COLO668 (cell line): ENCODE data around the gene CNTN4.
"Not testable (repeated sequence)": the region's sequence is repeated elsewhere in the genome, so short reads cannot be mapped to it uniquely, and the experiment has no call there.

Experiments
- DNase-seq: peaks from one replicate; lab custom pipeline; 2025; ENCODE audit not compliant: unreplicated experiment; lab: John Stamatoyannopoulos, UW

The CNTN4 gene

DNA sequence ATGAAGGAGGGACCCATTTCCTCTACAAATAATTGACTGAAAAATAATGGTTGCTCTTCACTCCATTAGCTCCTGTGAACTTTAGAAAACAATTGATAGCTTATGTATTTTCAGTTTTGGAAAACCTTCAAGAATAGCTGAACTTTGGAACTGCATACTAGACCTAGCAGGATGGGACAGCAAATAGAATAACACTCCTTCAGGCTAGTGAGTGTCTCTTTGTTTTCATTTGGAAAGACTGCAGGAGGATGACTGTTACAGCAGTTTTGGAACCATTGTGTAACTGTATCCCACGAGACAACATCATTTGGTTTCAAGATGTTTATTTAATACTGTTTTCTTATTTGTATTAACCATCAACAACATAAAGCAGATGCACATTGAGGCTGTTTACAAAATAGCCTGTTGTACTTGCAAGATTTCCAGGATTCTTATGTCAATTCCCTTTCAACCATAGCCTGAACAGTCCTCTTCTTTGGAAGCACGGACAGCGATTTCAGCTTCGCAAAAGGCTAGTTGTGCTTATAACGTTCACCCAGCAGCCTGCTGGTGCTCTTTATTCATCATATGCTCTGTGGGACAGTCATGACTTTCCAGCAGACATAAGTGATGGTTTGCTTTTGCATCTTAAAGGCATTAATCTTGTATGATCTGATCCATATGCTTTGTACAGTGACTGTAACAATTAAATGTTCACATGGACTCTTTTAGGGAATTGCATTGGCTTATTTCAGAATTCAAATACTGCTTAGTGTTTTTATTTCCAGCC, 676.0 kb downstream of the CNTN4 start:
- DNase-seq = no peak

DNA sequence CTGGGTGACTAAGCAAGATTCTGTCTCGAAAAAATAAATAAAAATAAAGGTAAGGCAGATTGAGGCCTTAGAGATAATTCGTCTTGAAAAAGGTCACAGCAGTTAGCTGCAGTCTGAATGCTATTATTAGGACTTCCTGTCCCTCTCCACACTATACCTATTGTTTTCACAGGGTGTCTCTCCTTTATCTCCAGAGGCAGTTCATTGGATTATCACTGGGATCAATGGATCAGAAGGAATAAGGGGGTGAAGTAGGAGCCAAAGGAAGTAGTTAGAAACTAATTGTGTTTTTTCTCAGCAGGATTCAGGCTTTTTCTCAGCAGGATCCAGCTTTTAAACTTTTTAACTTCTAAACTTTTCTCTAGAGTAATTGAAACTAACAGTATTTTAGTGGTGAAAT, 684.6 kb downstream of the CNTN4 start:
- no peak for DNase-seq

DNA sequence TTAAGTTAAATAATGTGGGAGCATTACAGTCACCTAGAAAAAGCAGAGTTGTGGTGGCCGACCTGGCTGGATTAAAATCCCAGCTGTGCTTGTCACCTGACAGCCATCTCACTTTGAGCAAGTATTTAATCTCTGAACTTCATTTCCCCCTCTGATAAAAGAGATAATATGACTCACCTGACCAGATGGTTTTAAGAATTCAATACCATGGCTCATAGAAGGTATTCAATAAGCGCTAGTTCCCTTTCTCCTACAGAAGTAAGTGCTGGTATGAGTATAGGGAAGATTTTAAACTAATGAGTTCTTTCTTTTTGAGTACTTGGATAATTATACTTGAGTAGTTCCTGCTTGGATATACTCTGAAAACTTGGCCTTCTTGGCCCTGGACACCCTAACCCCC, 686.0 kb downstream of the CNTN4 start:
- DNase-seq = no peak

DNA sequence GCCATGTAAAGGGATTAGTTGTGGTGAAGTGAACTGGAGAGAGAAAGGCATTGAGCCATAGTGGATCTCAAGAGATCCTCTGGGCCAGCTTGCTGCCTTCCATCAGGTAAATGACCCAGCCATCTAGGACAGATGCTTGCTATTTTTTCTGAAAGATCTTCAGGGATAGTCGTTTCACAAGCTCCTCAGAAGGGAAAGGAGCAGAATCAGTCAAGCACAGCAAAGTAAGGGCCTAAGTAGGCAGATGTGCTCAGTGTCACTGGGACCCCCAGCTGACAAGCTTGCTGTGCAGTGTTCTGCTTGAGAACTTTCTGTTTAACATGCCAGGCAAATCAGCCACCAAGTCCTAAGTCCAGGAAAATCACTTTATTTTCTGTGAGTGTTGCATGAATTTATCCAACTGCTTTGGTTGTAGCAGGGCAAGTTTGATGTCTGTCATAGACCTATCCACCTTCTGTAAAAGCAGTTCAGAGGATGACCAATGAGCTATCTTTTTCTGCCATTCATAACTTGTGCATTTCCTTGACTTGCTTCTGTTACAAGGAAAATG, 691.7 kb downstream of the CNTN4 start:
- DNase-seq = no peak

DNA sequence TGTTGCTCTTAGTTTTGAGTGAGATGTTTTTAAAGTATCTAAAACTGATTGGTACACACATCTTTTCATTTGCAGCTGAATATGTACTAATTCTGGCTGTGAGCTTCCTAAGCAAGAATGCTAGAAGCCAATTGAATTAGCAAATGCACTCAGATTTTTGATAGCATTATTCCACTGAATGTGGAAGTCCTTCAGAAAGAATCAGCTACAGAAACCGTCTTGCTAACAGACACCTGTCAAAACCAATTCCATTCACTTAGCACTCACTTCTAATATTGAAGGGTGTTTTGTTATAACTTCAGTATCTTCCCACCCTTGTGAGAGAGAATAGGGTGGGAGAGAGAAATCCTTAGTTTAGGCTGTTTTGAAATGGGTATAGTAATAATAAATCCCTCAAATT, 693.8 kb downstream of the CNTN4 start:
- no peak for DNase-seq

DNA sequence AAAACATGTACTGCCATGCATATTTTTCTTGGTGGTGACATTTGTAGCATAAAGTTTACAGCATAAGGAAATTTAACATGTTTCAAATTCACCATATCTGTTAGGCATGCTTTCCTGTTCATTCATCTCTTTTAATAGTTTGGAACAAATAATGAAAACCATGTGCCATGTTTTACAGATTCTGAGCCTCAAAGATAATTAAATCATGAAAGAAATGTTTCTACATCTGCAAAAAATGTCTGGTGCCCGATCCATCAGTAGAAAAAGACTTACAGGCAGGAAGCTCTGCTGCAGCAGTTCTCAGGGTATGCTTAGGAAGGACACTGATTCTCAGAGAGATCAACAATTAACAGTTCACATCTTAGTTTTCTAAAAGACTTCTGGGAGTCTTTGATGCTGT, 695.3 kb downstream of the CNTN4 start:
- DNase-seq = no peak

DNA sequence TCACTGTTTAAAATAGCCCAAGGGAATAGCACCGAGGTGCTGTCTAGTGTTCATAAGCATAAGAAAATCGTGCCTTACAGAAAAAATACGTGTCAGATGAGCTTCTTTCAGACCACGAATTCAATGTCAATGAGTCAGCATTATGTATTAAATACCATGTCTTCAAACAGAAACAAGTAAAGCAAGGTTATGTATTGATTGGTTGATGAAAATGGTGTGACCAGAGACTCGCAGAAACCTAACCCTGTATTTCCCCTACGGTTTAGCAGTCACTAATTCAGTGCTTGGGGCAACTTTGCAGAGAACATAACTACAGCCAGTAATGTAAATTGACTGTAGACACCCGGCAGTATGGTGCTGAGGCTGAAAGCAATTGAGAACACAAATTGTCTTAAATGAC, 703.8 kb downstream of the CNTN4 start:
- DNase-seq = no peak

DNA sequence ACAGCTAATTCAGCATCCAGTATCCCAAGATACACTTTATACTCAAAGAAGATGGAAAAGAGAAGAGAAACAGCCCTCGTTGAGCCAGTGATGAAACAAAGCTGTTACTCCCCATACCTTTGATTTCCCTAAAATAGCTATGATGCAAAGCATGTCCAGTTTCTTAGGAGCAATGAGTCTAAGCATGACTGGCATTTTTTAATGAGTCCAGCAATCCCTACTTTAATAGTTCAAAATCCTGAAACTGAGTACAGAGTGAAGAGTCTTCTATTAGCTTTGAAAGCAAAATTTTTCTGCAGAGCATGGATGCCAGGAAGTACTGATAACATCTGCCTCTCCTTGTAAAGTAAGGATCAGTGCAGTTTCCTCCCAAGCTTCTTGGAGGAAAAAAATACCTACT, 708.8 kb downstream of the CNTN4 start:
- DNase-seq = no peak

DNA sequence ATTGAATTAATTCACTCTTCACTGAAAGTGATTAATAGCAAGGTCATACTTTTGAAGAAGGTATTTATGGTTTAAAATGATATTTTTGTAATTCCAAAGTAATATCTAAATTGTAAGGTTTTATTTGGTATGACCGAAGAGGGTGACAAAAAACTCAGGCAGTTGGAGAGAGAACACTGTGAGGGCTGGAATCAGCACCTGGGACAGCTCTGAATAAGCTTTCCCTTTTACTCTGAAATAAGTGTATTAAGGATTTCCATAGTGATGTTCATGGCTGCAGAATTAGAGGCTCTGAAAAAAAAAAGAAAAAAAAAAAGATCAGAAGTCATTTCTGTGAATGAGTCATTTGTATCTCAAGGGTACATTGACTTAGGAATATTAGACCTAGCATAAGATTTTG, 712.1 kb downstream of the CNTN4 start:
- no peak for DNase-seq

DNA sequence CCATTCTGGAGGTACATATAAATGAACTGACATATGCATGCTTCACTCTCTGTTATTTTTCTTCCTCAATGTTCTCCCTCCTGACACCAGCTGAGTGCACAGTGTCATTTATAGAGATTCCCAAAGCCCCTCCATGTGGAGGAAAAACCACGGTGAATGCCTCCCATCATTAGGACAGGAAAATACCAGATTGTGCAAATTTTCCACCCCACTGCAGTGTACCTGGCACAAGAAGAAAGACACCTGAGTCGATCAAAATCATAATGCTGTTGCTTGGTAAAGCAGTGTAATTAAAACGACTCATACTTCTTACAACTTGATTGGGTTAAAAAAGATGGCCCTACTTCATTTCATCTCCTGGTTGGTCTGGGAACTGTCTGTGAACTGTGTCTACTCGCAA, 720.9 kb downstream of the CNTN4 start:
- DNase-seq = no peak

DNA sequence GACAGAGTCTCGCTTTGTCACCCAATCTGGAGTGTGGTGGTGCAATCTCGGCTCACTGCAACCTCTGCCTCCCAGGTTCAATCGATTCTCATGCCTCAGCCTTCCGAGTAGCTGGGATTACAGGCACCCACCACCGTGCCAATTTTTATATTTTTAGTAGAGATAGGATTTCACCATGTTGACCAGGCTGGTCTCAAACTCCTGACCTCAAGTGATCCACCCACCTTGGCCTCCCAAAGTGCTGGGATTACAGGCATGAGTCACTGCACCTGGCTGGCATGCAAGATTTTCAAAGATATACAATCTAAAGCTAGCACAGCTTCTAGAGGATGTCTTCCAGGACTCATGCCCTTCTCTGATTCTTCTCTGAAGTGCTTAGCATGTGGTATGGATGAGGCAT, 722.3 kb downstream of the CNTN4 start:
- DNase-seq = not testable (repeated sequence)

DNA sequence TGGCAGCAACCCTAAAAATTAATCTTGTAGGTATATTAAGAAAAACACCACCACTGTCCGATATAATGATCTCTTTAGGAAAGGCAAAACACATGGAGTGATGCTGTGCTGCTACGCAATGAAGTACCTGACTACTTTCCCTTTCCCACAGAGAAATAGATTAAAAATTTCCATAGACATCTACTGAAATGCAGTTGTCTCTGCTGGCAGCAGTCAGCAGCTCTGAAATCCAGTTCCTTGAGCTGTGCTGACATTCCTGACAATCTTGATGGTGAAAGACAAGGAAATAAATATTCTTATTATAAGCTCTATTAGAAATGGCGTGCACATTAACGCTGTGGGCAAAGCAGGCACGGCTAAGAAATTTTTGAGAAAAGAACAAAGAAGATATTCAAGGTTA, 723.9 kb downstream of the CNTN4 start:
- no peak for DNase-seq

DNA sequence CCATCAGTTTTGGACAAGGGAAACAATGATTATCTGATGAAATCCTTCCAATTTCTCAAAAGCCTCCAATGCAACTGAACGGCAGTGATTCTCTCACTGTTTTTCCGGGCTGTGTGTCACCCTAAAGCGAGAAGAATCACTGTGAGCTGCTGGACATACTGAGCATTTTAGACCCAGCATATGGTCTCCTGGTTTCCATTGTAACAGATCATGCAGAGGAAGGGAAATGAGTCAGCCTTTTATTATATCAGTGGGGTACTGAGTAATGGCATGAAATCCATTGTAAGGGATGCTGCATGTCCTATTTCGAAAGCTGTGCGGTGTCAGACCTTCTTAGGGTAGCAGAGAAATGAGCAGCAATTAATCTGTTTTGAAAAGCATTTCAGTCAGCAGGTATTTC, 724.4 kb downstream of the CNTN4 start:
- DNase-seq = no peak

DNA sequence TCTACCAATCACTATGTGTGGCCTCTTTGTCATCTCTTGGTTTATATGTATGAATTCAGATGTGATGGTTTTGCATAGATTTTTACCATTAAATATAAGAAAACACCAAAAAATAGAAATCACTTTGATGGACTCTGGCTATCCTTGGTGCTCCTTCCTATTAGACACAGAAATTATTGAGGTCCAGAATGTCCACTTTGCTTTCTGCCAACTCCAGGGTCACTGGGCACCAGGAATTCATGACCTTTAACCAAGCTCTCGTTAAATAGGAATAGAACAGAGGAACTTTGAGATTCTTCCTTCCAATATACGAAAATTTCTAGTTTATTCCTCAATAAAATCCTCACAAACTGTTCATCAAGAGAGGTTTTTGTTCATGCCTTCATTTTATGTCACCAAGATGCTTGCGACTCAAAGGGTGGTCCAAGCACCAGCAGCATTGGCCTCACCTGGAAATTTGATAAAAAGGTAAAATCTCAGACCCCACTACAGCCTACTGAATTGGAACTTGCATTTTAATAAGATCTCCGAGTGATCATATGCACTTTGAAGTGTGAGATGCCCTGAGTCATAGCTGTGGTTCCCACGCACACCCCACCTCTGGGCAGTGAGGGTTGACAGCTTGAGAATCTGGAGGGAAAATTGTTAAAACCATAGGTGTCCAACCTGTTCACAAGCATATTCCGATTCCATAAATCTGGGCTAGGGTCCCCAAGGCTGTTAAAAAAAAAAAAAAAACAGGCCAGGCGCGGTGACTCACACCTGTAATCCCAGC, 725.0 kb downstream of the CNTN4 start:
- no peak for DNase-seq

DNA sequence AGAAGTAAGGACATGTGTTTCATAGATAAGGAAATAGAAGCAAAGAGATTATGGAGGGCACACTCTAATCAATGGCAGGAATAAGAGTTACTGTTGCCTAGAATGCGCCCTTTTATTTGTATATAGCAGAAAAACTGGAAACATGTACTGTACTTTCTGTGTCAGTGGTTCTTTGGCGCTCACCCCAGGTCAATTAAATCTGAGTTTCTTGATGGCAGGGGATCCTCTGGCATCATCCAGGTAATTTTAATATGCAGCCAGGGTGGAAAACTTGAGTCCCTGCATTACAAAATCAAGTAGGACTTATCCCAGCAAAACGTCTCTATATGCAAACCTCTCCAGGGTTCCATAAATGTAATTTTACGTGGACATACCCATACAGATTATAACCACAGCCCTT, 727.4 kb downstream of the CNTN4 start:
- DNase-seq = no peak

DNA sequence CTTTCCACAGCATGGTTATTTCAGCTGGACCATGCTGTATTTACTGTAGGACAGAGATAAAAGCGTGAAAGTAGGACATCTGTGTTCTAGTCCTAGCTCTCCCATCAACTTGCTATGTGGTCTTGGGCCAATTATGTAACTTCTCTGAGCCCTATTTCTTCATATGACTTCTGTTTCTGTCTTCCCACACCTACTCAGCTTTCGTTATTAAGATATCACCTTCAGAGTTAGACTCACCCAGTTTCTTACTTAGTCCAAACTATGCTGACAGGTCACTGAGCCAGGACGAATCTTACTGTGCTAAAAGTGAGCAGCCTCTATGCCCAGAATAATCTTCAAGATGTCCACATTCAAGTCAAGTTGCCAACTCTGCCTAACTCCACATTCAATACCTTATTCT, 727.8 kb downstream of the CNTN4 start:
- no peak for DNase-seq

DNA sequence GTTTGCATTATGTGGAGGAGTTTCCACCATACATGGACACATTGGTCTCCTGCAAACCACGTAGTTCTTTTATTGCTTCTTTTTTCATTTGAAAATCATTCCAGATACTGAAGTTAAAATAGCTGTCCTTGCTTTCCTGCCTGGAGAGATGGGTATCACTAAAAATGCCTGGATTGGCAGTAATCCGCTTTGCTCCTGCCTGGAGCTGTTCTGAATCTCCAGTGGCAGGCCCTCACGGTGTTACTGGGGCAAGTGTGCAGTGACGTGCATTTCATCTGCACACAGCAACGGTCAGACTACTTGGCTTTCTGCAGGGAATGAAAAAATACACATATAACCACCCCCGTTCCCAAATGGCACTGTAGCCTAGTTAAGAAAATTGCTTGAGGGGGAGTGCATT, 738.6 kb downstream of the CNTN4 start:
- no peak for DNase-seq

DNA sequence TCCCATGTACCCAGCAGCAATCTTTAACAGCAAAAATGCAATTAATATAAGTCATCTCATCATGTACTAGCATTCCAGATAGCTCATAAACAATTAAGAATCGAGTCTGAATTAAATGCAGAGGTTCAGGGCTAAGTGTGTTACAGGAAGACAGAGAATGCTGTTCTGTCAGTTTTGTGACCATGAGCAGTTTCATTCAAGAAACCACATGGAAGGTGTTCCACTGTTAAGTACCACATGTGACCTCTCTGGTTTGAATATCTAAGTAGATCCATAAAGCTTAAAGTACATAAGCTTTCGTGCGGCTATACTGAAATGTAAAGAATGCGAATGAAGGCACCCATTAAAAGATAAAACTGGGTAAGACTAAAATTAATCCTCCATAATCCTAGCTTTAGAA, 739.2 kb downstream of the CNTN4 start:
- no peak for DNase-seq

DNA sequence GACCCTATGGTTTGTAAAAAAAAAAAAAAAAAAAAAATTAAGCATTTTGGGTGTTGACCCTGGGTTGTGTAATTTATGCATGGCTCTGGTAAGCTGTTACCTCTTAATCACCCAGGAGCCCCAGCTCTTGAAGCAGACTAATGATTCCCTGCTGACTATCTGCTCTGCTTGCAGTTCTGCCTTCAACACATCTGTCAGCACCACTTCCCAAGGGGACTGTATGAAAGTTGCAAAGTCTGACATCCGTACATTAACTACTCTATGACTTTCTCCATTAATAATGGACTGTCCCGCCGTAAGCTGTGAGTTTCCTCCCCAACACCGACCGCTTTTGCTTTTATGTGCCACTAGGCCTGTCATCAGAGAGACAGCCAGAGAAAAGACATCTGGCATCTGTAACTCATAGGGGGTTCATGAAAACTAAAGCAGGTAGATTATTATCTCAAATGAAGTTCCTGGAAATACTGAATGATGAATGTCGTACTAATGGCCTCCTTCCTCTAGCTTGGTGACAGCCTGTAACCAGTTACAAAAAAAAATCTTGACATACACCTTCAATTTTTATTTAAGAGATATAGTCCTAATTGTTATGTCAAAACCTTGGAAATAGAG, 740.0 kb downstream of the CNTN4 start:
- DNase-seq = no peak

DNA sequence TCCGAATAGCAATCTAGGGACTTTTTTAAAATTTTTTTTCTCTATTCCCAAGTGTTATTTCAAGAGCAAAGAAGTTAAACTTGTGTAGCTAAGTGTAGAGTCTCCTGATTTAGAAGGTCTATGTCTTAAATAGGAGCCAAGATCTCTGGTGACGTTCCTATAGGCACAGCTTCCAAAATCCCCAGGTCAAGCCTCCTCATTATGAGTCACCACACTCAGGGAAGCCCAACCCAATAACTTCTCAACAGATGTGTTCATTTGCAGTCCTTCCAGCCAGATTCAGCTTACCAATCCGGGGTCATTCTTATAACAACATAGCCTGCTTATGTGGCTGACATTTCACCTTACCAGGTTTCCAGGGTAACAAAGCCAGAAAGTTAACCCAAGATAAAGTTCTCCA, 741.2 kb downstream of the CNTN4 start:
- DNase-seq = no peak

DNA sequence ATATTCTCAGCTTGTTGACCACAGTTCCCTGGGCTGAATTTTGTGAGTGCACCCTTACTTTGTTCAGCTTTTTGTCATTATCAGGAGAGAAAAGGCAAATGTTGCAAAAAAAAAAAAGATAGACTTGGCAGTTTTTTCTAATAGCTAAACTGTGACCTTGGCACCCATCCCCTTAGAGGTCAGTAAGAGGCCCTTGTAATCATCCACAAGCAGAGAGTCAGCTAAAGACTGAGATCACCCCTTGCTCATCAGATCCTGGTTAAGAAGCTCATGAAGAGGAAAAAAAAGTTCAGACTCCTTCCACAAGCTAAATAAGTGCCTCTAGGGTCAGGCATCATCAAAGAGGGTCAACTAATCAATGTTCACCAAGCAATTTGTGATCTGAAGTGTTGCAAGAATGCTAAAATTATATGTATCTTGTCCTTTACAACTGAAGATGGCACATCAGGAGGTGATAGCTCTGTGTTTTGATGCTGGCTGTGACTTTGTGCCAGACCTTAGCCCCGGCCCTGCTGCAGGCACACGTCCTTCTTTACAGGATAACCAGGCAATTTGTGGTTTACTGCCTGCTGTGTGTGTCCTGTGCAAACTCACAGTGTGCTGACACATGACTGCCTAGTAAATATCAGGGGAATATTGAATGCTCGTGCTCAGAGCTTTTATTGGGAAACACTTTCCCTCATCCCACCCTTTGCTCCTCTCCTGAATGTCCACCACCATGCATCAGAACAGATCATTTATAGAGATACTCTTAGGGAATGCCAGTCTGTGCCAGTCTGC, 748.6 kb downstream of the CNTN4 start:
- no peak for DNase-seq
